ENCODE results near the gene FAM131C.

GRCh38 chr1:16009030-16009460 lies 64.4 kb downstream of the FAM131C start:
- TF ChIP-seq CTCF (IDR thresholded peaks at IDR 0.05), result peak; percentile 95 to 99 (median 97)
- TF ChIP-seq POLR2A (IDR thresholded peaks at IDR 0.05), result no peak

All from prostate gland (tissue), 2 donors.